ENCODE measurements around the gene INPP5B.

INPP5B gene

DNA sequence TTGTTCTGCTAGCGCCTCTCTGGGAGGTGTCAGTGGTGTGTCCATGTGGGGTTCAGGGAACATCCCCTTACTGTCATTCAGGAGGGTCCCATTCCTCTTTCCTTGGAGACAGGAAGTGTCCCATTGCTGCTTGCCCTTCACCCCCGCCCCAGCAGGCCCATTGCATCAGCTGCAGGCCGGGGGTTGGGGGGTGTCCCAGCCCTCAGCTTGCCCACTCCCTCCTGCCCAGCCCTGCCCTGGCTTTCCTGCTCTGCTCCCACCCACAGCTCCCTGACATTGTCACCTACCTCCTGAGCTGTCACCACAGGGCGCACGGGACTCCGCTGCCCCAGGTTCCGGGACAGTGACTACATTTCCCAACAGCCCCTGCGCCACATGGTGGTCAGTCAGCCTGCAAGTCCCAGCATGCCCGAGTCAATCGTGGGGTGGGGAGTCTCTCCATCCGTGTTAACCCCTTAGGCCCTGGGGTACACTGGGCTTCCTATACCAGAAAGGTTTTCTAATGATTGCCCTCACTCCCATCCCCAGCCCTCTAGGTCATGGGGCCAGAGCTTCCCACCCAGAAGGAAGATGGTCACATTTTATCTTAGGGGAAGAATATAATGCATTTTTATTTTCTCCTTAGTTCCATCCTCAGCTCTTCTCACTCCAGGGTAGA, at the start of gene INPP5B:
TSS of gene INPP5B (minus strand) at position 351 of the 658 bp plus-strand sequence. CDS start 745 bp downstream, outside the sequence.
- Mint-ChIP-seq H3K4me3 (peak within 1 kb of the TSS; percentile 98 to 100 (median 99)), H3K27me3 (ENCODE audit: low read depth) (no peaks in the 10 kb centered on the region), H3K27ac (peak within 1 kb of the TSS; percentile 89 to 95 (median 90)), H3K9me3 (no peaks in the 10 kb centered on the region), H3K36me3 (ENCODE audit: low read depth) (no peaks in the 10 kb centered on the region), H3K4me1 (peaks cover 15% of the 10 kb centered on the region)
- TF ChIP-seq, protein P1, sequence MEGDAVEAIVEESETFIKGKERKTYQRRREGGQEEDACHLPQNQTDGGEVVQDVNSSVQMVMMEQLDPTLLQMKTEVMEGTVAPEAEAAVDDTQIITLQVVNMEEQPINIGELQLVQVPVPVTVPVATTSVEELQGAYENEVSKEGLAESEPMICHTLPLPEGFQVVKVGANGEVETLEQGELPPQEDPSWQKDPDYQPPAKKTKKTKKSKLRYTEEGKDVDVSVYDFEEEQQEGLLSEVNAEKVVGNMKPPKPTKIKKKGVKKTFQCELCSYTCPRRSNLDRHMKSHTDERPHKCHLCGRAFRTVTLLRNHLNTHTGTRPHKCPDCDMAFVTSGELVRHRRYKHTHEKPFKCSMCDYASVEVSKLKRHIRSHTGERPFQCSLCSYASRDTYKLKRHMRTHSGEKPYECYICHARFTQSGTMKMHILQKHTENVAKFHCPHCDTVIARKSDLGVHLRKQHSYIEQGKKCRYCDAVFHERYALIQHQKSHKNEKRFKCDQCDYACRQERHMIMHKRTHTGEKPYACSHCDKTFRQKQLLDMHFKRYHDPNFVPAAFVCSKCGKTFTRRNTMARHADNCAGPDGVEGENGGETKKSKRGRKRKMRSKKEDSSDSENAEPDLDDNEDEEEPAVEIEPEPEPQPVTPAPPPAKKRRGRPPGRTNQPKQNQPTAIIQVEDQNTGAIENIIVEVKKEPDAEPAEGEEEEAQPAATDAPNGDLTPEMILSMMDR (IDR thresholded peaks at IDR 0.05; ENCODE audit: unreplicated experiment in 3 of 3) = no peak

DNA sequence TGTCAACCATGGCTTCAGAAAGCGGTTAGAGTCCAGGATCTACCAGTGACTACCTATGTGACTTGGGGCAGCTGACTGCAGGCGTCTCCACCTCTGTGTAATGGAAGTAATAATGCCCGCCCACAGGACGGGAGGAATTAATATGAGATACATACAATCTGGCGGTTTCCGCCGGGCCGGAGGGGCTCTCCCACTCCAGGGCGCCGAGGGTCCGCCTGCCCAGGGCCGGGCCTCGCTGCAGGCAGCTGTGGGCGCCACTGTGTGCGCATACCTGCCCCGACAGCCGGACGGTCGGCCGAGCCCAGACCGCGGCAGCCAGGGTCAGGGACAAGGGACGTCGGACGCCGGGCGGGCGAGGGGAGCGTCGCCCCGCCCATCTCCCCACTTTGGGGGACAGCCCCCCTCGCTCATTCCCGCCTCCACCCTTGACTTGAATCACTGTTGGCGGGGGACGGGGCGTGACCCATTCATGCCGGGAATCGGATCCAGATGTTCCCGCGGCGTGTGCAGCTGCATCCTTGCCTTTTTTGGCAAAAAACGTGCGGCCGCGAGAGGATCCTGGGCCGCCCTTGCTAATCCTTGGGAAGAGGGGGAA, 49.0 kb upstream of the INPP5B start:
- peak overlapping the region; percentile 94 to 100 (median 98) for H3K27ac Mint-ChIP-seq
- H3K36me3 Mint-ChIP-seq (ENCODE audit: low read depth) = peaks cover 17% of the 10 kb centered on the region
- peaks cover 56% of the 10 kb centered on the region for H3K4me1 Mint-ChIP-seq
- no peaks in the 10 kb centered on the region for H3K9me3 Mint-ChIP-seq
- peak overlapping the region; percentile 80 to 84 (median 83) for H3K4me3 Mint-ChIP-seq
- TF ChIP-seq, protein P1 (IDR thresholded peaks at IDR 0.05; ENCODE audit: unreplicated experiment in 3 of 3) = no peak
- peaks cover 4% of the 10 kb centered on the region for H3K27me3 Mint-ChIP-seq (ENCODE audit: low read depth)

DNA sequence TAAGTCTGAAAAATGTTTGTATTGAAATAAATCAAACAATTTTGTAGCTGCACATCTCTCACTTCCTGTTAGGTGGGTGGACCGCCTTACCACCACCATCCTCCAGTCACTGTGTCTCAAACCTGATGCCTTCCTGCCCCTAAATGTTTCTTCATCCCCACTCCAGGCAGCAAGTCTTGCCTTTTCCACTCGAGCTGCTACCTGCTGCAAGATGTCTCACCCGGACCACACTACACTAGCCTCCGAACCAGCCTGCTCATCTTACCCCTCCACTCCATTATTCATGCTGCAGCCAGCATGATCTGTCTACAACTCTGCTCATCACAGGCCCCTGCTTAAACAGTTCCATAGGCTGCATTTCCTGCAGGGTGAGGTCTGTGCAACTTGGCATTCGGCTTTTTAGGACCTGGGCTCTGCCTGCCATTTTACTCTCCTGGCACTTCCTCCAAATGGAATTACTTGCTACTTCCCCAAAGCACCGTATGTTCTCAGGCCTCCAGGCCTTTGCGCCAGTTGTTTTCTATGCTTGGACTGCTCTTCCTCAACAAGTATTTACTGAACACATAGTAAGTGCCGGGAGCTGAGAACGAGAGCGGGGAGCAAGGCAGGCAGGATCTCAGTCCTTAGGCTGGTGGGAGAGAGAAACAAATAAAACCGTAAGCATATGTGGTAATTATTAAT, 48.2 kb upstream of the INPP5B start:
- TF ChIP-seq, protein P1 (IDR thresholded peaks at IDR 0.05; ENCODE audit: unreplicated experiment in 3 of 3) = no peak
- Mint-ChIP-seq H3K9me3 (no peaks in the 10 kb centered on the region), H3K27ac (peak overlapping the region; percentile 90 to 100 (median 94)), H3K27me3 (ENCODE audit: low read depth) (peaks cover 4% of the 10 kb centered on the region), H3K4me1 (peaks cover 51% of the 10 kb centered on the region), H3K4me3 (peak overlapping the region; percentile 47 to 71 (median 68)), H3K36me3 (ENCODE audit: low read depth) (peaks cover 17% of the 10 kb centered on the region)

GRCh38 chr1:37989361-37989930, 42.6 kb upstream of the INPP5B start:
- H3K4me1 Mint-ChIP-seq = peaks cover 16% of the 10 kb centered on the region
- no peaks in the 10 kb centered on the region for H3K27me3 Mint-ChIP-seq (ENCODE audit: low read depth)
- H3K9me3 Mint-ChIP-seq = no peaks in the 10 kb centered on the region
- peak overlapping the region; percentile 95 to 100 (median 95) for H3K4me3 Mint-ChIP-seq
- H3K27ac Mint-ChIP-seq = peak overlapping the region; percentile 87 to 99 (median 88)
- TF ChIP-seq, protein P1 (IDR thresholded peaks at IDR 0.05; ENCODE audit: unreplicated experiment in 3 of 3) = no peak
- H3K36me3 Mint-ChIP-seq (ENCODE audit: low read depth) = peaks cover 27% of the 10 kb centered on the region

GRCh38 chr1:37987679-37988078, 40.8 kb upstream of the INPP5B start:
- Mint-ChIP-seq H3K36me3 (ENCODE audit: low read depth) (peaks cover 33% of the 10 kb centered on the region), H3K27me3 (ENCODE audit: low read depth) (no peaks in the 10 kb centered on the region), H3K4me1 (peaks cover 16% of the 10 kb centered on the region), H3K4me3 (peak overlapping the region; percentile 95 to 100 (median 95)), H3K27ac (no peak overlapping the region), H3K9me3 (no peaks in the 10 kb centered on the region)
- TF ChIP-seq, protein P1 (IDR thresholded peaks at IDR 0.05; ENCODE audit: unreplicated experiment in 3 of 3) = no peak
